SK-N-SH treated with all-trans-retinoic acid at 6 μM for 48 hours (cell line): ENCODE measurements around the gene KCNA1.

Experiments used
- ATAC-seq: fragments of 200-7000 bp; cut with Tn5 transposase; 3 replicates; pipeline ENCODE4 v1.9.1; 2020; ENCODE audit warnings: mild to moderate bottlenecking, moderate library complexity
- BACH2 ChIP-seq: fragments of 250-450 bp; sonication (Bioruptor Pico); IDR thresholded peaks from 2 replicates; pipeline ENCODE4 v1.9.0; 2021; ENCODE audit warnings: mild to moderate bottlenecking, borderline replicate concordance
- CSDC2 ChIP-seq: fragments of 250-450 bp; sonication (Bioruptor Pico); IDR thresholded peaks from 2 replicates; pipeline ENCODE4 v1.5.0; 2020; ENCODE audit warnings: mild to moderate bottlenecking, moderate library complexity
- ESRRG ChIP-seq: fragments of 250-450 bp; sonication (Bioruptor Pico); IDR thresholded peaks from 2 replicates; pipeline ENCODE4 v1.6.1; 2021; ENCODE audit warnings: mild to moderate bottlenecking
- GLIS3 ChIP-seq: fragments of 250-450 bp; sonication (Bioruptor Pico); IDR thresholded peaks from 2 replicates; pipeline ENCODE4 v1.5.0; 2020; ENCODE audit warnings: mild to moderate bottlenecking, moderate library complexity
- ISL1 ChIP-seq: fragments of 250-450 bp; sonication (Bioruptor Pico); IDR thresholded peaks from 2 replicates; pipeline ENCODE4 v2.1.2; 2022; ENCODE audit warnings: mild to moderate bottlenecking, moderate library complexity
- OSR1 ChIP-seq: fragments of 250-450 bp; sonication (Bioruptor Pico); IDR thresholded peaks from 2 replicates; pipeline ENCODE4 v1.8.0; 2022; ENCODE audit warnings: moderate library complexity, mild to moderate bottlenecking, inconsistent platforms
- PPARA ChIP-seq: fragments of 250-450 bp; sonication (Bioruptor Pico); IDR thresholded peaks from 2 replicates; pipeline ENCODE4 v1.5.0; 2020; ENCODE audit warnings: mild to moderate bottlenecking, borderline replicate concordance
- RARB ChIP-seq: fragments of 250-450 bp; sonication (Bioruptor Pico); IDR thresholded peaks from 2 replicates; pipeline ENCODE4 v1.8.0; 2021; ENCODE audit warnings: mild to moderate bottlenecking, moderate library complexity
- SNAI2 ChIP-seq: fragments of 250-450 bp; sonication (Bioruptor Pico); IDR thresholded peaks from 2 replicates; pipeline ENCODE4 v1.5.0; 2020; ENCODE audit warnings: mild to moderate bottlenecking, moderate library complexity
- TCF4 ChIP-seq: fragments of 250-450 bp; sonication (Bioruptor Pico); IDR thresholded peaks from 2 replicates; pipeline ENCODE4 v1.8.0; 2021; ENCODE audit warnings: mild to moderate bottlenecking, moderate library complexity, borderline replicate concordance
- TOX ChIP-seq: fragments of 250-450 bp; sonication (Bioruptor Pico); IDR thresholded peaks from 2 replicates; pipeline ENCODE4 v1.8.0; 2021; ENCODE audit warnings: mild to moderate bottlenecking, moderate library complexity, borderline replicate concordance
- ZC3H10 ChIP-seq: fragments of 250-450 bp; sonication (Bioruptor Pico); IDR thresholded peaks from 2 replicates; pipeline ENCODE4 v1.5.1; 2021; ENCODE audit warnings: mild to moderate bottlenecking, moderate library complexity
- ZFP3 ChIP-seq: fragments of 250-450 bp; sonication (Bioruptor Pico); IDR thresholded peaks from 2 replicates; pipeline ENCODE4 v1.5.0; 2020; ENCODE audit warnings: mild to moderate bottlenecking, moderate library complexity
- ZFP30 ChIP-seq: fragments of 450-650 bp; formaldehyde crosslinking; IDR thresholded peaks from 2 replicates; pipeline ENCODE4 v1.5.0; 2022; ENCODE audit warnings: mild to moderate bottlenecking, moderate library complexity
- ZNF565 ChIP-seq: fragments of 450-650 bp; formaldehyde crosslinking; conservative IDR thresholded peaks from 2 replicates; pipeline ENCODE4 v1.5.0; 2020; ENCODE audit warnings: low read depth, mild to moderate bottlenecking, moderate library complexity
- ZNF70 ChIP-seq: fragments of 450-650 bp; formaldehyde crosslinking; IDR thresholded peaks from 2 replicates; pipeline ENCODE4 v1.5.0; 2020; ENCODE audit warnings: mild to moderate bottlenecking, moderate library complexity
- ZNF8 ChIP-seq: fragments of 450-650 bp; formaldehyde crosslinking; IDR thresholded peaks from 2 replicates; pipeline ENCODE4 v1.5.0; 2020; ENCODE audit warnings: mild to moderate bottlenecking, moderate library complexity
- TF ChIP-seq, protein P1 (sequence below): fragments of 250-450 bp; sonication (Bioruptor Pico); IDR thresholded peaks from 2 replicates; pipeline ENCODE4 v1.5.1; 2021; ENCODE audit warnings: mild to moderate bottlenecking, moderate library complexity
- TF ChIP-seq, protein P2 (sequence below): fragments of 250-450 bp; sonication (Bioruptor Pico); IDR thresholded peaks from 2 replicates; pipeline ENCODE4 v1.8.0; 2020; ENCODE audit warnings: mild to moderate bottlenecking, moderate library complexity, borderline replicate concordance
- TF ChIP-seq, protein P3 (sequence below): fragments of 250-450 bp; sonication (Bioruptor Pico); IDR thresholded peaks from 2 replicates; pipeline ENCODE4 v1.5.0; 2020; ENCODE audit warnings: mild to moderate bottlenecking, moderate library complexity
- TF ChIP-seq, protein P4 (sequence below): fragments of 250-450 bp; sonication (Bioruptor Pico); IDR thresholded peaks from 2 replicates; pipeline ENCODE4 v1.8.0; 2021; ENCODE audit warnings: low read depth, mild to moderate bottlenecking, moderate library complexity, borderline replicate concordance
- TF ChIP-seq, protein P5 (sequence below): fragments of 250-450 bp; sonication (Bioruptor Pico); IDR thresholded peaks from 2 replicates; pipeline ENCODE4 v1.5.1; 2020; ENCODE audit warnings: low read depth, mild to moderate bottlenecking, moderate library complexity

Gene KCNA1

DNA sequence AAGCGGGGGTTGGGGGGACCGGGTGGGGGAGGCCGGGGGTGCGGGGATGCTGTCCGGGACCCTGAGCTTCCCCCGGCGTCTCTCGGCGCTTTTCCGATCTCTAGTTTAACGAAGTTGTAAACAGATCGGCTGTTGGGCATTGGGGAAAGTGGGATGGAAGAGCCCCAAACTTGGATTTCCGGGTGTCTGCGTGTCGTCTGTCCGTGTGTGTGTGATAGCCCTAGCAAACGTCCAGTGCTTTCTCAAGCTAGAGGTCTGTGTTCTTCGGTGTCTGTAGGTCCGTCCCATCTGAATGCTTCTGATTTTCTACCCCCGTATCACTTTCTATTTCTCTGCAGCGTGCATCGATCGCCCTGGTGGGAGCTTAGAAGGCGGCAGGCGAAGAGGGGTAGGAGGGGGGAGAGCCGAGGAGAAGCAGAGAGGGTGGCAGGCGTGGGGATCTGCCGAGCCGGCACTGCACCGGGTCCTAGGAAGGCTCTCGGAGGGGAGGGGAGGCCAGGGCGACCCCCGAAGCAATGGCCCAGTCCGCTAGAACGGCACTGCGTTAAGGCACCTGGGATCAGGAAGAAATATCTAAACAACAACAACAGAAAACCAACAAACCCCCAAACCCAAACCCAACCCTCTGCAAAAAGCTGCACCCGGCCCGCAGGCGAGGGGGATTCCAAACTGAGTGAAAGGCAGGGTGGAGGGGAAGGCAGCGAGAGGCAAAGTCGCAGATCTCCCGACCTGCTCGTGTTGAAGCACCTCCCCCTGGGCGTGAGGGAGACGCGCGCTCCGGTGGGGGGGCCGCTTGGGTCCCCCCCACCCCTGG lies 1.0 kb downstream of the KCNA1 start:
- TF ChIP-seq GLIS3: no peak
- TF ChIP-seq ZNF8 (CRISPR knock-in tag): no peak
- TF ChIP-seq ZFP3 (CRISPR knock-in tag): no peak
- TF ChIP-seq, protein P1, sequence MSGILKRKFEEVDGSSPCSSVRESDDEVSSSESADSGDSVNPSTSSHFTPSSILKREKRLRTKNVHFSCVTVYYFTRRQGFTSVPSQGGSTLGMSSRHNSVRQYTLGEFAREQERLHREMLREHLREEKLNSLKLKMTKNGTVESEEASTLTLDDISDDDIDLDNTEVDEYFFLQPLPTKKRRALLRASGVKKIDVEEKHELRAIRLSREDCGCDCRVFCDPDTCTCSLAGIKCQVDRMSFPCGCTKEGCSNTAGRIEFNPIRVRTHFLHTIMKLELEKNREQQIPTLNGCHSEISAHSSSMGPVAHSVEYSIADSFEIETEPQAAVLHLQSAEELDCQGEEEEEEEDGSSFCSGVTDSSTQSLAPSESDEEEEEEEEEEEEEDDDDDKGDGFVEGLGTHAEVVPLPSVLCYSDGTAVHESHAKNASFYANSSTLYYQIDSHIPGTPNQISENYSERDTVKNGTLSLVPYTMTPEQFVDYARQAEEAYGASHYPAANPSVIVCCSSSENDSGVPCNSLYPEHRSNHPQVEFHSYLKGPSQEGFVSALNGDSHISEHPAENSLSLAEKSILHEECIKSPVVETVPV (CRISPR knock-in tag): no peak
- TF ChIP-seq, protein P2, sequence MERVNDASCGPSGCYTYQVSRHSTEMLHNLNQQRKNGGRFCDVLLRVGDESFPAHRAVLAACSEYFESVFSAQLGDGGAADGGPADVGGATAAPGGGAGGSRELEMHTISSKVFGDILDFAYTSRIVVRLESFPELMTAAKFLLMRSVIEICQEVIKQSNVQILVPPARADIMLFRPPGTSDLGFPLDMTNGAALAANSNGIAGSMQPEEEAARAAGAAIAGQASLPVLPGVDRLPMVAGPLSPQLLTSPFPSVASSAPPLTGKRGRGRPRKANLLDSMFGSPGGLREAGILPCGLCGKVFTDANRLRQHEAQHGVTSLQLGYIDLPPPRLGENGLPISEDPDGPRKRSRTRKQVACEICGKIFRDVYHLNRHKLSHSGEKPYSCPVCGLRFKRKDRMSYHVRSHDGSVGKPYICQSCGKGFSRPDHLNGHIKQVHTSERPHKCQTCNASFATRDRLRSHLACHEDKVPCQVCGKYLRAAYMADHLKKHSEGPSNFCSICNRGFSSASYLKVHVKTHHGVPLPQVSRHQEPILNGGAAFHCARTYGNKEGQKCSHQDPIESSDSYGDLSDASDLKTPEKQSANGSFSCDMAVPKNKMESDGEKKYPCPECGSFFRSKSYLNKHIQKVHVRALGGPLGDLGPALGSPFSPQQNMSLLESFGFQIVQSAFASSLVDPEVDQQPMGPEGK: no peak
- no peak for TF ChIP-seq CSDC2 (CRISPR knock-in tag)
- no peak for TF ChIP-seq ZNF565
- TF ChIP-seq ISL1 (CRISPR knock-in tag): no peak
- no peak for TF ChIP-seq TOX
- TF ChIP-seq, protein P3, sequence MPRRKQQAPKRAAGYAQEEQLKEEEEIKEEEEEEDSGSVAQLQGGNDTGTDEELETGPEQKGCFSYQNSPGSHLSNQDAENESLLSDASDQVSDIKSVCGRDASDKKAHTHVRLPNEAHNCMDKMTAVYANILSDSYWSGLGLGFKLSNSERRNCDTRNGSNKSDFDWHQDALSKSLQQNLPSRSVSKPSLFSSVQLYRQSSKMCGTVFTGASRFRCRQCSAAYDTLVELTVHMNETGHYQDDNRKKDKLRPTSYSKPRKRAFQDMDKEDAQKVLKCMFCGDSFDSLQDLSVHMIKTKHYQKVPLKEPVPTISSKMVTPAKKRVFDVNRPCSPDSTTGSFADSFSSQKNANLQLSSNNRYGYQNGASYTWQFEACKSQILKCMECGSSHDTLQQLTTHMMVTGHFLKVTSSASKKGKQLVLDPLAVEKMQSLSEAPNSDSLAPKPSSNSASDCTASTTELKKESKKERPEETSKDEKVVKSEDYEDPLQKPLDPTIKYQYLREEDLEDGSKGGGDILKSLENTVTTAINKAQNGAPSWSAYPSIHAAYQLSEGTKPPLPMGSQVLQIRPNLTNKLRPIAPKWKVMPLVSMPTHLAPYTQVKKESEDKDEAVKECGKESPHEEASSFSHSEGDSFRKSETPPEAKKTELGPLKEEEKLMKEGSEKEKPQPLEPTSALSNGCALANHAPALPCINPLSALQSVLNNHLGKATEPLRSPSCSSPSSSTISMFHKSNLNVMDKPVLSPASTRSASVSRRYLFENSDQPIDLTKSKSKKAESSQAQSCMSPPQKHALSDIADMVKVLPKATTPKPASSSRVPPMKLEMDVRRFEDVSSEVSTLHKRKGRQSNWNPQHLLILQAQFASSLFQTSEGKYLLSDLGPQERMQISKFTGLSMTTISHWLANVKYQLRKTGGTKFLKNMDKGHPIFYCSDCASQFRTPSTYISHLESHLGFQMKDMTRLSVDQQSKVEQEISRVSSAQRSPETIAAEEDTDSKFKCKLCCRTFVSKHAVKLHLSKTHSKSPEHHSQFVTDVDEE (CRISPR knock-in tag): no peak
- TF ChIP-seq ZC3H10: no peak
- TF ChIP-seq SNAI2 (CRISPR knock-in tag): no peak
- no peak for TF ChIP-seq ZFP30 (CRISPR knock-in tag)
- TF ChIP-seq ESRRG (CRISPR knock-in tag): no peak
- TF ChIP-seq PPARA (CRISPR knock-in tag): no peak
- no peak for TF ChIP-seq BACH2
- TF ChIP-seq OSR1: no peak
- TF ChIP-seq, all 23 proteins: peak for 0
- ATAC-seq: peak; percentile 16; the same call in 2 of the 3 replicates

DNA sequence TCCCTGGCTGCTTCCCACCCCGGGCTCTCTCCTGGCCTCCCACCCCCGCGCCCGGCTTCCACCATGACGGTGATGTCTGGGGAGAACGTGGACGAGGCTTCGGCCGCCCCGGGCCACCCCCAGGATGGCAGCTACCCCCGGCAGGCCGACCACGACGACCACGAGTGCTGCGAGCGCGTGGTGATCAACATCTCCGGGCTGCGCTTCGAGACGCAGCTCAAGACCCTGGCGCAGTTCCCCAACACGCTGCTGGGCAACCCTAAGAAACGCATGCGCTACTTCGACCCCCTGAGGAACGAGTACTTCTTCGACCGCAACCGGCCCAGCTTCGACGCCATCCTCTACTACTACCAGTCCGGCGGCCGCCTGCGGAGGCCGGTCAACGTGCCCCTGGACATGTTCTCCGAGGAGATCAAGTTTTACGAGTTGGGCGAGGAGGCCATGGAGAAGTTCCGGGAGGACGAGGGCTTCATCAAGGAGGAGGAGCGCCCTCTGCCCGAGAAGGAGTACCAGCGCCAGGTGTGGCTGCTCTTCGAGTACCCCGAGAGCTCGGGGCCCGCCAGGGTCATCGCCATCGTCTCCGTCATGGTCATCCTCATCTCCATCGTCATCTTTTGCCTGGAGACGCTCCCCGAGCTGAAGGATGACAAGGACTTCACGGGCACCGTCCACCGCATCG lies 1.8 kb downstream of the KCNA1 start:
- ATAC-seq: no peak
- TF ChIP-seq ZFP30 (CRISPR knock-in tag): no peak
- TF ChIP-seq, protein P4, sequence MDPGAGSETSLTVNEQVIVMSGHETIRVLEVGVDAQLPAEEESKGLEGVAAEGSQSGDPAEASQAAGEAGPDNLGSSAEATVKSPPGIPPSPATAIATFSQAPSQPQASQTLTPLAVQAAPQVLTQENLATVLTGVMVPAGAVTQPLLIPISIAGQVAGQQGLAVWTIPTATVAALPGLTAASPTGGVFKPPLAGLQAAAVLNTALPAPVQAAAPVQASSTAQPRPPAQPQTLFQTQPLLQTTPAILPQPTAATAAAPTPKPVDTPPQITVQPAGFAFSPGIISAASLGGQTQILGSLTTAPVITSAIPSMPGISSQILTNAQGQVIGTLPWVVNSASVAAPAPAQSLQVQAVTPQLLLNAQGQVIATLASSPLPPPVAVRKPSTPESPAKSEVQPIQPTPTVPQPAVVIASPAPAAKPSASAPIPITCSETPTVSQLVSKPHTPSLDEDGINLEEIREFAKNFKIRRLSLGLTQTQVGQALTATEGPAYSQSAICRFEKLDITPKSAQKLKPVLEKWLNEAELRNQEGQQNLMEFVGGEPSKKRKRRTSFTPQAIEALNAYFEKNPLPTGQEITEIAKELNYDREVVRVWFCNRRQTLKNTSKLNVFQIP: no peak
- no peak for TF ChIP-seq ZFP3 (CRISPR knock-in tag)
- TF ChIP-seq ZNF70: no peak
- no peak for TF ChIP-seq ZNF8 (CRISPR knock-in tag)
- no peak for TF ChIP-seq PPARA (CRISPR knock-in tag)
- TF ChIP-seq CSDC2 (CRISPR knock-in tag): no peak
- no peak for TF ChIP-seq OSR1
- TF ChIP-seq, protein P5, sequence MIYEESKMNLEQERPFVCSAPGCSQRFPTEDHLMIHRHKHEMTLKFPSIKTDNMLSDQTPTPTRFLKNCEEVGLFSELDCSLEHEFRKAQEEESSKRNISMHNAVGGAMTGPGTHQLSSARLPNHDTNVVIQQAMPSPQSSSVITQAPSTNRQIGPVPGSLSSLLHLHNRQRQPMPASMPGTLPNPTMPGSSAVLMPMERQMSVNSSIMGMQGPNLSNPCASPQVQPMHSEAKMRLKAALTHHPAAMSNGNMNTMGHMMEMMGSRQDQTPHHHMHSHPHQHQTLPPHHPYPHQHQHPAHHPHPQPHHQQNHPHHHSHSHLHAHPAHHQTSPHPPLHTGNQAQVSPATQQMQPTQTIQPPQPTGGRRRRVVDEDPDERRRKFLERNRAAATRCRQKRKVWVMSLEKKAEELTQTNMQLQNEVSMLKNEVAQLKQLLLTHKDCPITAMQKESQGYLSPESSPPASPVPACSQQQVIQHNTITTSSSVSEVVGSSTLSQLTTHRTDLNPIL: no peak
- TF ChIP-seq, protein P2: no peak
- TF ChIP-seq ISL1 (CRISPR knock-in tag): no peak
- TF ChIP-seq TCF4 (CRISPR knock-in tag): no peak
- TF ChIP-seq TOX: no peak
- TF ChIP-seq ESRRG (CRISPR knock-in tag): no peak
- no peak for TF ChIP-seq ZNF565
- TF ChIP-seq GLIS3: no peak
- TF ChIP-seq, protein P3 (CRISPR knock-in tag): no peak
- TF ChIP-seq RARB (CRISPR knock-in tag): no peak
- no peak for TF ChIP-seq BACH2
- TF ChIP-seq ZC3H10: no peak
